Activated T-helper 1 cell treated with anti-CD3 and anti-CD28 coated beads, Interleukin-12 subunit alpha, Interleukin-12 subunit beta, Interleukin-2, Interleukin-4 antibody, amounts not matched to agents 30 ng/mL and 10 ng/mL and 1 ng/mL, durations not matched to agents 14 hours and 24 hours and 36 hours (primary cell): Measurements from ENCODE around the gene TENM4. TPM values are rescaled to one million over a fixed set of nuclear protein-coding genes. Genes with fewer than 3 reads are reported as not detected.

Source experiments
- DNase-seq: peaks from one replicate; pipeline ENCODE4 v3.0.0; 2021; ENCODE audit warnings: low spot score
- H3K27ac Mint-ChIP-seq: one replicate; pipeline ENCODE4 v1.8.0; 2021; ENCODE audit warnings: mild to moderate bottlenecking, mixed read lengths
- H3K27me3 Mint-ChIP-seq: one replicate; pipeline ENCODE4 v1.8.0; 2022; ENCODE audit warnings: mild to moderate bottlenecking, moderate library complexity, mixed read lengths; ENCODE audit not compliant: insufficient read depth
- H3K36me3 Mint-ChIP-seq: one replicate; pipeline ENCODE4 v1.8.0; 2021; ENCODE audit warnings: low read depth, mixed read lengths
- H3K4me1 Mint-ChIP-seq: one replicate; pipeline ENCODE4 v1.8.0; 2021; ENCODE audit warnings: low read depth, mixed read lengths
- H3K4me3 Mint-ChIP-seq: one replicate; pipeline ENCODE4 v1.8.0; 2021; ENCODE audit warnings: mild to moderate bottlenecking, moderate library complexity, mixed read lengths
- H3K9me3 Mint-ChIP-seq: one replicate; pipeline ENCODE4 v1.8.0; 2021; ENCODE audit warnings: mixed read lengths
- intact Hi-C: fragments of 100-400 bp; cut with micrococcal nuclease; formaldehyde crosslinking; loops from one replicate; pipeline ENCODE4 v1.15.1; 2024
- total RNA-seq: library from RNA; stranded (reverse); gene quantifications from 2 replicates; pipeline ENCODE4 v1.2.3, GENCODE V29; 2022

Gene TENM4
- total RNA-seq, 1 donor from 2014 or later: 0.03 TPM

GRCh38 chr11:78926633-78927338 lies 514.0 kb downstream of the TENM4 start:
- H3K4me3 Mint-ChIP-seq: no peak overlapping the region
- intact Hi-C loops: no loop called here
- H3K27ac Mint-ChIP-seq: no peak overlapping the region
- DNase-seq: no peak
- no peaks in the 10 kb centered on the region for H3K4me1 Mint-ChIP-seq
- H3K36me3 Mint-ChIP-seq: no peaks in the 10 kb centered on the region
- H3K9me3 Mint-ChIP-seq: no peaks in the 10 kb centered on the region
- peaks cover 11% of the 10 kb centered on the region for H3K27me3 Mint-ChIP-seq

DNA sequence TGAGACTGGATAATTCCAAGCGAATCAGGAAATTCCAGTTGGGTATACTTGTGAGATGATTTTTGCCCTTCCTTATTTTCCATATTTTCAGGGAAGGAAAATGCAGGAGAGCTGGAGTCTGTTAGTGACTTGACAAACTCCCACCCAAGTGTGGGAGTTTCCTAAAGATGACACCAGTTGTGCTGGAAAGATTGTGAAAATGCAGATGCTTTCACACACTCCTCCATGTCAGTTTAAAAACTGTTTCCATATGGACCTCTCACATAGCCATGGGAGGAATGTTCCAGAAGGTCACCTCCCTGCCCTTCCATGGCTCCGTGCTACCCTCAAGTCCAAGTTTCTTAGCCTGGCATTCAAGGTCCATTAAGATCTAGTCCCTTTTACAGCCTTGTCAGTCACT lies 515.4 kb downstream of the TENM4 start:
- H3K36me3 Mint-ChIP-seq: no peaks in the 10 kb centered on the region
- H3K9me3 Mint-ChIP-seq: no peaks in the 10 kb centered on the region
- no peak overlapping the region for H3K4me3 Mint-ChIP-seq
- intact Hi-C loops: no loop called here
- no peaks in the 10 kb centered on the region for H3K4me1 Mint-ChIP-seq
- DNase-seq: no peak
- no peak overlapping the region for H3K27ac Mint-ChIP-seq
- H3K27me3 Mint-ChIP-seq: peaks cover 11% of the 10 kb centered on the region

GRCh38 chr11:78922859-78923625 lies 517.8 kb downstream of the TENM4 start:
- Mint-ChIP-seq H3K4me1 (no peaks in the 10 kb centered on the region), H3K9me3 (no peaks in the 10 kb centered on the region)

GRCh38 chr11:78921509-78921908 lies 519.3 kb downstream of the TENM4 start:
- no peaks in the 10 kb centered on the region for H3K36me3 Mint-ChIP-seq
- peaks cover 7% of the 10 kb centered on the region for H3K27me3 Mint-ChIP-seq
- intact Hi-C loops: no loop called here
- no peaks in the 10 kb centered on the region for H3K9me3 Mint-ChIP-seq
- no peak for DNase-seq
- no peak overlapping the region for H3K4me3 Mint-ChIP-seq
- H3K4me1 Mint-ChIP-seq: no peaks in the 10 kb centered on the region
- no peak overlapping the region for H3K27ac Mint-ChIP-seq

More at GRCh38 chr11:78922859-78923625, 517.8 kb downstream of the TENM4 start:
- intact Hi-C loops: no loop called here
- Mint-ChIP-seq H3K36me3 (no peaks in the 10 kb centered on the region), H3K4me3 (no peak overlapping the region), H3K27me3 (peaks cover 7% of the 10 kb centered on the region), H3K27ac (no peak overlapping the region)
- no peak for DNase-seq

- no peaks in the 10 kb centered on the region for H3K9me3 Mint-ChIP-seq
- peaks cover 4% of the 10 kb centered on the region for H3K27me3 Mint-ChIP-seq
- no peaks in the 10 kb centered on the region for H3K4me1 Mint-ChIP-seq
- no peak for DNase-seq
- no peaks in the 10 kb centered on the region for H3K36me3 Mint-ChIP-seq
- H3K4me3 Mint-ChIP-seq: no peak overlapping the region
- intact Hi-C loops: no loop called here
- no peak overlapping the region for H3K27ac Mint-ChIP-seq
Observed at GRCh38 chr11:78920329-78920728, 520.5 kb downstream of the TENM4 start.

DNA sequence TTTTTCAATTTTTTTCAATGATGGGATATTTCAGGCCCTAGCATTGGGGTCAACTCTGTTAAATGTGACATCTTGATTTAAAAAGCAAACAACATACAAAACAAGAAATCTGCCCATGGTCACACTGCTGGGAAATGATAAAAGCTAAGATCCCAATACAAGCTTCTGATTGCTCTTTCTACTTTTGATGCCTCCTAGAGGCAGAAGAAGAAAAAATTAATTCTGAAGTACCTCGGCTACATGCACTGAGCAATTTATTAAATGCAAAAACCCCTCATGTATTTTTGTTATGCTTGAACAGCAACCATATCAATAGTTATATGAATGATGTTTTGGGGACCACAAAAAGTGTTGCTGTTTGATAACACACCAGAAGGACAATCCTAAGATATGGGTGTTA lies 524.1 kb downstream of the TENM4 start:
- intact Hi-C loops: no loop called here
- H3K36me3 Mint-ChIP-seq: no peaks in the 10 kb centered on the region

DNA sequence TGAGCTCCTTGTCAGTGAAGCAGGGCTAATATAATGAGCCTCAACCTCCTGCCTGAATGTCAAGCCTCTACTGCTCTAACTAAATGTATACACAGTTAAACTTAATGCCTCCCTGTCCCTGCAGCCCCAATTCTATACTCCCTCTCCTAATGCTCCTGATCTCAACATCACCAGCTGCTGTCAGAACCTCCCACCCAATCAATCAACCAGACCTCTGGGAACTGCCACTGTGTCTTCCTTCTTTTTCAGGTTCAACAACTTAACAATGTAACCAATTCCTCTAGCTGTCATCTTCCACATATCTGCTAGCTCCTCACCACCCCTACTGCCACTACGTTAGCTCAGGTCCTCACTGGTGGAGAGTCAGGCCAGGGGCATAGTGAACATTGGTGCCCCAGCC lies 526.3 kb downstream of the TENM4 start:
- Mint-ChIP-seq H3K4me1 (no peaks in the 10 kb centered on the region), H3K27me3 (peaks cover 2% of the 10 kb centered on the region), H3K4me3 (no peak overlapping the region), H3K9me3 (no peaks in the 10 kb centered on the region), H3K27ac (no peak overlapping the region), H3K36me3 (no peaks in the 10 kb centered on the region)
- no peak for DNase-seq
- intact Hi-C loops: no loop called here

More for the DNA sequence above, 524.1 kb downstream of the TENM4 start:
- no peaks in the 10 kb centered on the region for H3K4me1 Mint-ChIP-seq
- H3K27ac Mint-ChIP-seq: no peak overlapping the region
- no peak overlapping the region for H3K4me3 Mint-ChIP-seq
- H3K27me3 Mint-ChIP-seq: peaks cover 2% of the 10 kb centered on the region
- DNase-seq: no peak
- H3K9me3 Mint-ChIP-seq: no peaks in the 10 kb centered on the region

DNA sequence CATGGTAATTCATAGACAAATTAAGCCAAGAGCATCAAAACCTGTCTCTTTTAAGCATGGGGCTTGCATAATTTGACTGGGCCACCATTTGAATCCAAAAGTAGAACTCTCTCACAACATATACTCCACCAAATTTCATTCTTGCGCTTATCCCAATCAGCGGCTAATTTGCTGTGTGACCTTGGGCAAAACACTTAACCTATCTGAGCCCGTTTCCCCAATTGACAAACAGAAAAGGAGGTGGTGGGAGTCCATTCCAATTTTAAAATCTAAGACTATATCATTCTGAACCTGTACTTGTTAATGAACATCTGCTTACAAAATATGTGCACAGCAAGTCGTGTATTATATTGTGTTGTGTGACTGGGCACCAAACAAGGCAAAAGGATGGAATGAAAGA lies 528.1 kb downstream of the TENM4 start:
- Mint-ChIP-seq H3K4me3 (no peak overlapping the region), H3K27me3 (peaks cover 2% of the 10 kb centered on the region), H3K36me3 (no peaks in the 10 kb centered on the region), H3K9me3 (no peaks in the 10 kb centered on the region), H3K4me1 (no peaks in the 10 kb centered on the region), H3K27ac (no peak overlapping the region)
- no peak for DNase-seq
- intact Hi-C loops: no loop called here

- Mint-ChIP-seq H3K9me3 (no peaks in the 10 kb centered on the region), H3K4me1 (no peaks in the 10 kb centered on the region), H3K27ac (no peak overlapping the region), H3K36me3 (no peaks in the 10 kb centered on the region), H3K4me3 (no peak overlapping the region), H3K27me3 (peaks cover 2% of the 10 kb centered on the region)
- DNase-seq: no peak
- intact Hi-C loops: no loop called here
Observed at GRCh38 chr11:78910322-78910721, 530.5 kb downstream of the TENM4 start.

- Mint-ChIP-seq H3K27me3 (no peaks in the 10 kb centered on the region), H3K9me3 (no peaks in the 10 kb centered on the region), H3K4me1 (no peaks in the 10 kb centered on the region), H3K4me3 (no peak overlapping the region), H3K36me3 (no peaks in the 10 kb centered on the region), H3K27ac (no peak overlapping the region)
- intact Hi-C loops: no loop called here
- no peak for DNase-seq
Observed at GRCh38 chr11:78909386-78909785, 531.4 kb downstream of the TENM4 start.

DNA sequence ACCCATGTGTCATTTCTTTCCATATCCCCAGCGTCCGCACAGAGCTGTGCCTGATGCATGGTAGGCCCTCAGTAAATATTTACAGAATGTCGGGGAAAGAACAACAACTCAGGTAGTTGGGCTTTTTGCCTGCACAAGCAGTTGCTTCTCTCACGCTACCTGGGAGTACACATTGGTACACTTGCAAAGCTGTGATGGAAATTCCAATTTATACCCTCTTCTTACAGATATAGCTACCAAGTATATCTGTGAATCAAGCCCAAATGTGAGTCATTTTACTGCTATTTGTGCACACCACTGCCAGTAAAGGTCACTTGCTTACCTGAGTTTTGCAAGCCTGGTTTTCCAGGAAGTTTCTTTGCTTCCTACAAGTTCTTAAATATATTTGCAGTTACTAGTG lies 533.2 kb downstream of the TENM4 start:
- Mint-ChIP-seq H3K36me3 (no peaks in the 10 kb centered on the region), H3K4me1 (no peaks in the 10 kb centered on the region), H3K27me3 (no peaks in the 10 kb centered on the region), H3K9me3 (no peaks in the 10 kb centered on the region), H3K27ac (no peak overlapping the region), H3K4me3 (no peak overlapping the region)
- intact Hi-C loops: no loop called here
- DNase-seq: no peak

DNA sequence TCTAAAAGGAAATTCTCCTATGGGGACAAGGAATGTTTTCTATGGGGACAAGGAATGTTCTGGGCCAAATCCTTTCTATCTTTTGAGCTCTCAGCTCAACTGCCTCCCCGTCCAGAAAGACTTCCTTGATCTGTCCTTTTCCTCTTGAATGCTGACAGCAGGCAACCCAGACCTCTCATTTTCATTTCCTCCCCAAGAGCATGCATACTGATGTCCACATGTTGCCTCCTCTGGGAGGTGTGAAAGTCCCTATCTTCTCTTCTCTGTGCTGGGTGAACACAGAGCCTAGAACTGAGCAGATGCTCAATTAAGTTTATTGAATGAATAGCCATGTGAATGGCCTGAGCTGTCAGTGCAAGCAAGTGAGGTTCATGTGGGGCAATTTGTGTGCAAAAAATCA lies 534.3 kb downstream of the TENM4 start:
- Mint-ChIP-seq H3K27me3 (no peaks in the 10 kb centered on the region), H3K4me3 (no peak overlapping the region), H3K4me1 (no peaks in the 10 kb centered on the region), H3K9me3 (no peaks in the 10 kb centered on the region), H3K27ac (no peak overlapping the region), H3K36me3 (no peaks in the 10 kb centered on the region)
- no peak for DNase-seq
- intact Hi-C loops: no loop called here

DNA sequence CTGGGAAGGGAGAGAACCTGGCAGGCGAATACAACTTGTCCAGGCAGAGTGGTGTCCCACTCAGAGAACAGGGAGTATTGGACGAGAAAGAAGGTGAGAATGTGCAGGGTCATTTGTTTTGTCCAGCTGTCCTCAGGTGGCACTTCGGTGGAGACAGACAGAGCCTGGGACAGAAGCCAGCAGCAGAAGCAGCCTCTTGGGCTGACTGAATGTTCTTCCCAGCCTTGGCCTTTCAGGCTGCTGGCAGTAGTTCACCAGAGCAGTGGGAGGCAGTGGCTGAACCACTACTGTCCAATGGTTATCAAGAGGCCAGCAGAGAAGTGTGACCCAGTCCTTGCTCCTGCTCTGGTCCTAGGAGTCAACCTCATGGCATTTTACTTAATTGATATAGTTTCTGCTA lies 535.1 kb downstream of the TENM4 start:
- no peak for DNase-seq
- Mint-ChIP-seq H3K36me3 (no peaks in the 10 kb centered on the region), H3K4me1 (no peaks in the 10 kb centered on the region), H3K27ac (no peak overlapping the region), H3K4me3 (no peak overlapping the region), H3K9me3 (no peaks in the 10 kb centered on the region), H3K27me3 (no peaks in the 10 kb centered on the region)
- intact Hi-C loops: no loop called here
